IMR-90 (cell line): Measurements from ENCODE around the gene PROM2.

ENCODE experiments used
- BHLHE40 ChIP-seq: fragments of 150-350 bp; IDR thresholded peaks from 2 replicates; pipeline ENCODE4 v1.6.1; 2016; ENCODE audit warnings: mild to moderate bottlenecking, low read depth, low read length
- CEBPB ChIP-seq: IDR thresholded peaks from 2 replicates; pipeline ENCODE4 v1.6.1; 2012; ENCODE audit warnings: low read depth, low read length, improper control_type of control experiment
- CTCF ChIP-seq: conservative IDR thresholded peaks from 2 replicates; pipeline ENCODE4 v1.5.1; 2012; ENCODE audit warnings: mild to moderate bottlenecking, low read depth, low read length, improper control_type of control experiment
- POLR2A ChIP-seq: IDR thresholded peaks from 2 replicates; pipeline ENCODE4 v1.6.1; 2012; ENCODE audit warnings: mild to moderate bottlenecking, low read depth, low read length
- RFX5 ChIP-seq: IDR thresholded peaks from 2 replicates; pipeline ENCODE4 v1.8.0; 2012; ENCODE audit warnings: low read depth, mild to moderate bottlenecking, low read length, moderate library complexity
- SMC3 ChIP-seq: fragments of 150-350 bp; IDR thresholded peaks from 2 replicates; pipeline ENCODE4 v1.6.1; 2016; ENCODE audit warnings: low read depth, mild to moderate bottlenecking, antibody characterized with exemption, low read length, moderate library complexity
- USF2 ChIP-seq: fragments of 150-350 bp; IDR thresholded peaks from 2 replicates; pipeline ENCODE4 v1.6.1; 2017; ENCODE audit warnings: mild to moderate bottlenecking, antibody characterized with exemption, low read length, low read depth

- TF ChIP-seq USF2, result no peak
- TF ChIP-seq SMC3, result no peak
- TF ChIP-seq CTCF, result no peak
- no peak for TF ChIP-seq POLR2A
- TF ChIP-seq RFX5, result no peak
- no peak for TF ChIP-seq BHLHE40
- TF ChIP-seq CEBPB, result no peak
These were observed 39.4 kb upstream of the PROM2 start for GRCh38 chr2:95234816-95235215.
